HG03103 (cell line): Measurements from ENCODE around the gene RNF138.
"Not testable (repeated sequence)": the region's sequence is repeated elsewhere in the genome, so short reads cannot be mapped to it uniquely, and the experiment has no call there.

Experiments used
- ATAC-seq: cut with Tn5 transposase; IDR thresholded peaks from one replicate; pipeline ENCODE4 v1.9.1; 2021; ENCODE audit warnings: low read depth; ENCODE audit not compliant: unreplicated experiment

Gene RNF138

DNA sequence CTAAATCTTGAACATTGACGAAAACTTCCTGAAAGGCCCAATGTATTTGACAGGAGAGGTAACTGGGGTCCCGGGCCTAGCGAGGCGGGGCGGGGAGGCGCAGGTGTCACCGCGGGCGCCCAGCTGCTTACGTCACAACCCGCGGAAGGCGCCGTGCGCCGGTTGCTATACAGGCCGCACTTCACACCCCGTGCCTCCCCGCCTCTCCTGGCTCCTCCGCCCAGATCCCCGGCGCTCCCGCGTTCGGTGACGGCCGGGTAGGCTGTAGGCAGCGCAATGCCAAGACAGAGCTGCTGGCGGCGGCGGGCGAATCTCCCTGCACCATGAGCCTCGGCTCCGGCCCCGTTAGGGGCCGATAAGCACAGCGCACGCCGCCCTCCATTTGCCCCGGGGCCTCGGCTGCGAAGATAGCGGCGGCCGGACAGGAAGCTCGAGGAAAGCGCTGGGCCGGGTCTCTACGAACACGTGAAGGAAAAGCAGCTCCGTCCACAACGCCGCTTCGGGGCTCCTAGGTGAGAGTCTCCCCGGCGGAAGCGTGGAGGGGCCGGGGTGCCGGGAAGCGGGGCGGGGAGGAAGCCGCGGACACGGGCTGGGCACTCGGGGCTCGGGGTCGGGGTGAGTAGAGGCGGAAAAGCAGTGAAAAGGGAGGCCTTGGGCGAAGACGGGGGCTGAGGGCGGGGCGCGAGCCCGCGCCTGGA lies at the start of gene RNF138:
TSS of gene RNF138 (plus strand) at position 151 of the 698 bp plus-strand sequence. CDS start 903 bp downstream, outside the sequence.
- peak; percentile 47 for ATAC-seq

GRCh38 chr18:32042337-32042736 lies 49.3 kb upstream of the RNF138 start:
- ATAC-seq, result no peak

DNA sequence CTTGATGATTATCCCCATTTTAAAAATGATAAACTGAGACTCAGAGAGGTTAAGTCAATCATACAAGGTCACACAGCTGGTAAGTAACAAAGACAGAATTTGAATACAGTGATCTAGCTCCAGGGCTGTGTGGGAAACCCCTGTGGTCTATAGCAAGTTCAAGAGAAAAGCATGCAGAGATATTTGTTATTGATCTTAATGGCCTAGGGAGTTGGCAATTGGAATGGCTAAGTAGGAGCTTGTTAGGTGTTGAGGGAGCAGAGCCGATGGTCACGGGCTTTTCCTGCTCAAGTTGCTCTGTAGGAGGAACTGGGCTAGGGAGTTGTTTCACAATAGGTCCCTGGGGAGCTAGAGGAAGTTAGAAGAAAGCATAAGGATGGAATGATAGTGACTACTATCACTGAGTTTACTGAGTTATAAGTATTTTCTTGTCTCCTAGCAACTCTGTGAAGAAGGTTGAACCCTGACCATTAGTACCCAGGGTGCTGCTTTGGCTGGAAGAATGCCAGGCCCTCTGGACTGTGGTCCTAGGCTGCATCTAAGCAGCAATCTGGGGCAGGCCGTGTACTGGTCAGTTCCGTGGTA lies 43.1 kb upstream of the RNF138 start:
- peak; percentile 57 for ATAC-seq

DNA sequence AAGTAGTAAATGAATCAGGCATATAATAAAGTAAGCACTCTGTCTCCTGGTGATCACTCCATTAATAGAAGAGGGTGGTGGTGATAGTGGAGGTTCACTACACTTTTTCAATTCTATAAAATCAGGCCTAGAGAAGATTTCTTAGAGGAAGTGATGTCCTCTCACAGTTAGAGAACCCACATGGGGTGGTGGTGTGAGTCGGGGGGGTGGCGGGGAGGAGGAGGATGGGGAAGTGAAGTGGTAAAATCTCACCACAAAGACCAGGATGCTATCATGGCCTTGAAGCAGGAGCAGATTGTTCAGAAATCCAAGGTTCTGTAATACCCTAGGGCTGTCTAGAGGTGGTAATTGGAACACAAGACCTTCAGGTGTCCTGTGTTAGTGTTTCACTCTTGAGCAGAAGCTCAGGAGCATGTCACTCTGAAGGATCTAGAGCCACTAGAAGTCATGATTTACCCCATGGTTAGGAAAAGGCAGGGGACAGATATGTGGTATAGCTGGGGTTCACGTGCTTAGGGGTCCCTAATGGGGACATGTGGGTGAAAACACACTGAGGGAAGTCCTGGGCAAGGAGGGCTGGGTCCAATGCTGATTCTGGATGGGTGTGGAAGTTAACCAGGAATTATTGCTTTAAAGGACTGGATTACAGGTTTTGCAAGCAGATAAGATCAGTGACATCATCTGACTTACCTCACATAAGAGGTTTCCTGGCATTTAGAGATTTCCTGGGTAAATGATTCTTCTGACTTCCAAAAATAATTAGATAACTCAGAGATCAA lies 42.1 kb upstream of the RNF138 start:
- peak; percentile 46 for ATAC-seq

DNA sequence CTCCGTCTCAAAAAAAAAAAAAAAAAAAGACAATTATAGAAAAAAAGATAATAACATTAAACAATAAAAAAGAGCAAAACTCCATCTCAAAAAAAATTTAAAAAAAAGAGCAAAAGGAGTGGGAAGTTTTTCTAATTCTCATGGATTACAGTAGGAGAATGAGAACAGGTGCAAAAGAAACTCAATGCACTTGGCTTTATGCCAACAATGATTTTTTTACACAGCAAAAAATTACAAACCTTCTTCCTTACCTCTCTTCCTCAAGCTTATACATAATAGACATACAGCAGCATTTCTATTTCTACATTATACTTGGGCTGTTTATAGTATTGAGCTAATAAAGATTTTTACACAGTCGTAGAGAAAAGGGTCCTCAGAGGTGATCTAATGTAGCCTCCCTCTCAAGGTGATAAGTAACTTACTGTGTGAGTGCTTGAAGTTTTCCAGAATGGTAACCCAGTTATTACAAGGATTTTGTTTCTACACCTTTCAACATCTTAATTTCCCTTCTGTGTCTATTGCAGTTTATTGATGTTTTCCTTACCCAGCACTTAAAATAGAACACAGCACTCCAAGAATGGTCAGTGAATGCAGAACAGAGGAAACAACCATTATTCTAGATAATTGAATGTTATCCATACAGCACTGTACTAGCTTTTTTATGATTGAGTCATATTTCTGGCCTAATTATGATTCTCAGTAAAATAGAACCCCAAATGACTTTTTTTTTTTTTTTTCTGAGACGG lies 34.9 kb upstream of the RNF138 start:
- no peak for ATAC-seq

DNA sequence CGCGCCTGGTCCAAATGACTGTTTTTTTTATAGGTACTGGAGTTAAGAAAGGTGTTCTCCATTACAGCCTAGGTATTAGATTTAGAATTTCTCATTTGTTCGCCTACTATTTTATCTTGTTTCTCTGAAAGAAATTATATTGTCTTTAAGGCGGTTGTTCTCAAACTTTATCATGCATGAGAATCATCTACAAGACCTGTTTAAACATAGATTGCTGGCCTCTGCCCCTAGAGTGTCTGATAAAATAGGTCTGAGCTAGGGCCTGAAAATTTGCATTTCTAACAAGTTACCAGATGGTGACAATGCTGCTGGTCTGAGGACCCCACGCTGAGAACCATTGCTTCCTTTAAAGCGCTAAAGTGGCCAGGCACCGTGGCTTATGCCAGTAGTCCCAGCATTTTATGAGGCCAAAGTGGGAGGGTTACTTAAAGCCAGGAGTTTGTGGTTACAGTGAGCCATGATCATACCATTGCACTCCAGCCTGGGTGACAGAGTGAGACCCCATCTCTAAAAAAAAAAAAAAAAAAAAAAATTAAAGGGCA lies 34.0 kb upstream of the RNF138 start:
- no peak for ATAC-seq

- ATAC-seq, result no peak
Observed at GRCh38 chr18:32060026-32060425, 31.6 kb upstream of the RNF138 start.

DNA sequence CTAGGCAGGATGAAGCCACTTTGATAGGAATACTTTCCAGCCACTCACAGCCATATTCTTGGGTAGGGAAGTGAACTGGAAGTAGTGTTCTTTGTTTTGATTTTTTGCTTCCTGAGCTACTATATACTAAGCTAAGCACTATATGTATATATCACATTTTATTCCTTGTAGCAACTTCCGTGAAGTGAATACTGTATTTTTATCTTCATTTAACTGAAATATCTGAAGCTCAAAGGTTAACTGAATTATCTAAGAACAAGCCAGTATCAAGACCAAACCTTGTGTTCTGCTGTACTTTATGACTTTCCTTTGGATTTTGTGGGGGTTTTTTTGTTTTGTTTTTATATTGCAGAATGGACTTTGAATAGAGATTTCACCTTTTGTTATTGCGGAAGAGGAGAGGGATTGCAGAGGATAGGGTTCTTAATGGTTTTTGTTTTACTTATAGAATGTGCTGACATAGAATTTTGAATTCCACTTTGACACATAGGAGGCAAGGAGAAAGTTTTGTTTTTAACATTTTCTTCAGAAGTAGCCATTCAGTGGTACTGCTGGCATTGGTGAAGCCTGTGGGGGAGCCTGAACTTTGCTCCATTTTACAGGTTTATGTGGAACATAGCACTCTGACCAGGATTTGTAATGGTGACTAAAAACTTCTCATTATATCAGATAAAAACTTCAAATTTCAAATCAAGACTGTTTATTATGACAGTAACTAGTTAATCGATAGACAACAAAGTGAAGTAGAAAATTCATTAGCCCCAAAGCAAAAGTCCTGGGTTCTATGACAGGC lies 24.1 kb upstream of the RNF138 start:
- no peak for ATAC-seq

GRCh38 chr18:32072321-32072720 lies 19.4 kb upstream of the RNF138 start:
- ATAC-seq, result peak; percentile 70

DNA sequence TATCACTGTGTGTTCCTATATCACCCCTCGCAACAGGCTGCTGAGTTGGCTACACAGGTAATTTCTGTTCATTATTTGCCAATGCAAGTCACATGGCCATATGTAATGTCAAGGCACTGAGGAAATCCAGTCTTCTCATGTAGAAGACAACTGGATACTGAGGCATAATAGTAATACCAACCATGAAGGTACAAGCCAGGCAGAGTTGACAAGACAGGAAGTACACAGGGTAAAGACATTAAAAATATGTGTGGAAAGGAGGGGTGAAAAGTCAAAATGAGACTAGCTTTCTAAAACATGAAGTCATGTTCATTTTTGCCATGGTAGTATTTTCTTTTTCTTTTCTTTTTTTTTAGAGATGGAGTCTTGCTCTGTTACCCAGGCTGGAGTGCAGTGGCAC lies 17.5 kb upstream of the RNF138 start:
- no peak for ATAC-seq

- ATAC-seq, result no peak
Observed at GRCh38 chr18:32078845-32079244, 12.8 kb upstream of the RNF138 start.

DNA sequence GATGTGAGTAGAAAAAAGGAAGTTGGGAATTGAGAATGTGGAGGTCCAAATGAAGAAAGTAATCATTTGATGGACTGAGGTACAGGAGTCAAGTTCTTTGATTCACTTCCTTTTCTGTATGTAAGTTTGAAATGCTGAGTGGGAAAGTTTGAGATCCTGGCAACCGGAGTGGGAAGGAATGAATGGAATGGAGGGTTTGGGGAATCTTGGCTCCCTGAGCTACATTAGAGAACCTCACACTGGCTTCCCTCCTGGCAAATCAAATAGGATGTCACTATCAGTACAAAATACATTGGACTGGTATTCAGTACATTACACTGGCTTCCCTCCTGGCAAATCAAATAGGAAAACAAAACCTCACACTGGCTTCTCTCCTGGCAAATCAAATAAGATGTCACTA lies 9.8 kb upstream of the RNF138 start:
- ATAC-seq, result no peak

GRCh38 chr18:32083781-32084180 lies 7.9 kb upstream of the RNF138 start:
- no peak for ATAC-seq

DNA sequence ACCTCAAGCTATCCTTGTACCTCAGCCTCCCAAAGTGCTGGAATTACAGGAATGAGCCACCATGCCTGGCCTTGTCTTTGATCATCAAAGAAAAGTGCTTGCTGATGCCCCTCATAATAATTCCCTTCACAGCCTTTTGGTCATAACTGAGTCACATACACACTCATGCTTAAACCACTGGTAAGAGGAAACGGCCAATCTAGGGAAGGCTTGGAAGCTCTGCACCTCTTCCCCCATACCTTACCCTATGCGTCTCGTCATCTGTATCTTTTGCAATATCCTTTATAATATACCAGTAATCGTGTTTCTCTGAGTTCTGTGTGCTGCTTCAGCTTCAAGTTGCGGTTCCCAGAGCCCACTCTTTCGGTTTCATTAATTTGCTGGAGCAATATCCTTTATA lies 4.8 kb upstream of the RNF138 start:
- no peak for ATAC-seq

DNA sequence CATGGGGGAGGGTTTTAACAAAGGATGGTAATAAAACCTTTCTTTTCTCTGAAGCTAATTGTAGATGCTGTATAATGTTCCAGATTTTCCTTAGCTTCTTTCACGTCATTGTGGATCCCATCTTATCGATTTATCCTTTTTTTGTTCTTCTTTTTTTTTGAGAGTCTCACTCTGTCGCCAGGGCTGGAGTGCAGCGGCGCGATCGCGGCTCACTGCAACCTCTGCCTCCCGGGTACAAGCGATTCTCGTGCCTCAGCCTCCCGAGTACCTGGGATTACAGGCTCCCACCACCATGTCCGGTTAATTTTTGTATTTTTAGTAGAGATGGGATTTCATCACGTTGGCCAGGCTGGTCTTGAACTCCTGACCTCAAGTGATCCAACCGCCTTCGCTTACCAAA lies 843 bp upstream of the RNF138 start:
- not testable (repeated sequence) for ATAC-seq

- ATAC-seq, result no peak
Observed at GRCh38 chr18:32091325-32091723, 350 bp upstream of the RNF138 start.

DNA sequence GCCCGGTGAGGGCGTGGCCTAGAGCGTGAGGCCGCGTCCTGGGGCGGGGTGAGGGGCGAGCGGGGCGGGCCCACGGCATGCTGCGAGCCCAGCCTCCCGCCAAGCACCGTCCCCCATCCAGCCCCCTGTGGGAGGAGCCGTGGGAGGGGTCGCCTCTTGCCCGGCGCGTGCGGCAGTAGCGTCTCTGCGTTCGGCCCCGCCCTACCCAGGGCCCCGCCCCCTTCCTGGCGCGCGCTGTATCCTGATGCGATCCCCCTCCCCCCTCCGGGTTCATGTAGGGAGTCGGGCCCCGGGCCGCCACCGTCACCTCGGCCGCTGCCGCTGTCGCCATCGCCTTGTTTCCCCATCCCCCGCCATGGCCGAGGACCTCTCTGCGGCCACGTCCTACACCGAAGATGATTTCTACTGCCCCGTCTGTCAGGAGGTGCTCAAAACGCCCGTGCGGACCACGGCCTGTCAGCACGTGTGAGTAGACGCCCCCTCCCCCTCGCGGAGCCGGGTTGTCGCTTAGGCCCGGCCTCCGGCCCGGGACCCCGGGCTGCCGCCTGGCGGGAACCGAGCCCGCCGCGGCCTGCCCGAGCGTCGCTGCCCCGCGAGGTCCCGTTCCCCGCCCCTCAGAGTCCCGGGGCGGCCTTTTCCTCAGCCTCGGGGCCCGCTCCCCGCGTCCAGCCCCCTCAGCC lies 888 bp downstream of the RNF138 start:
- peak; percentile 71 for ATAC-seq

- no peak for ATAC-seq
Observed at GRCh38 chr18:32093102-32093511, 1.4 kb downstream of the RNF138 start.

GRCh38 chr18:32093523-32093922 lies 1.8 kb downstream of the RNF138 start:
- no peak for ATAC-seq
